SU-DHL-6 (cell line): Measurements from ENCODE around the gene AKAP12.
"Not testable (repeated sequence)": the region's sequence is repeated elsewhere in the genome, so short reads cannot be mapped to it uniquely, and the experiment has no call there.

Source experiments
- H2AFZ ChIP-seq: fragments of 200-600 bp; sonication (generic); 2 replicates; pipeline ENCODE4 v1.6.1; 2014; ENCODE audit warnings: low read depth, mild to moderate bottlenecking, moderate library complexity, mixed read lengths, antibody characterized with exemption, low read length; ENCODE audit not compliant: severe bottlenecking
- H3F3A ChIP-seq: fragments of 200-600 bp; shearing (Covaris generic); 2 replicates; pipeline ENCODE4 v1.6.0; 2016; ENCODE audit warnings: antibody characterized with exemption, mild to moderate bottlenecking; ENCODE audit not compliant: insufficient read depth
- H3K27ac ChIP-seq: fragments of 200-600 bp; sonication (generic); 2 replicates; pipeline ENCODE4 v1.5.1; 2016; ENCODE audit warnings: low read depth, mild to moderate bottlenecking, low read length, moderate library complexity, mixed read lengths
- H3K27me3 ChIP-seq: fragments of 200-600 bp; sonication (generic), shearing (Covaris generic); 2 replicates; pipeline ENCODE4 v1.6.0; 2014; ENCODE audit warnings: mild to moderate bottlenecking, low read length
- H3K36me3 ChIP-seq: fragments of 200-600 bp; sonication (generic); 2 replicates; pipeline ENCODE4 v1.6.1; 2014; ENCODE audit warnings: mild to moderate bottlenecking, low read length, mixed read lengths
- H3K4me2 ChIP-seq: fragments of 300-600, 200-600 bp; shearing (Covaris generic), sonication (generic); 2 replicates; pipeline ENCODE4 v1.6.0; 2014; ENCODE audit warnings: low read length, low read depth, mild to moderate bottlenecking; ENCODE audit not compliant: poor library complexity, severe bottlenecking
- H3K4me3 ChIP-seq: fragments of 200-600 bp; sonication (generic); 2 replicates; pipeline ENCODE4 v1.5.1; 2014; ENCODE audit warnings: antibody characterized with exemption, low read length, mild to moderate bottlenecking, mixed read lengths; ENCODE audit not compliant: insufficient read depth, poor library complexity, severe bottlenecking
- H3K79me2 ChIP-seq: fragments of 200-600 bp; sonication (generic); 2 replicates; pipeline ENCODE4 v1.6.1; 2014; ENCODE audit warnings: mild to moderate bottlenecking, low read length, moderate library complexity; ENCODE audit not compliant: insufficient read depth
- H3K9ac ChIP-seq: fragments of 200-600 bp; sonication (generic); 2 replicates; pipeline ENCODE4 v1.7.0; 2014; ENCODE audit warnings: mild to moderate bottlenecking, low read length
- H3K9me2 ChIP-seq: fragments of 200-600 bp; sonication (generic); replicated peaks from 2 replicates; pipeline ENCODE4 v1.6.1; 2014; ENCODE audit warnings: low read length; ENCODE audit not compliant: insufficient read depth
- H3K9me3 ChIP-seq: fragments of 200-600 bp; sonication (generic); 2 replicates; pipeline ENCODE4 v1.6.1; 2014; ENCODE audit warnings: low read length, mixed read lengths; ENCODE audit not compliant: insufficient read depth
- H4K20me1 ChIP-seq: fragments of 200-600 bp; sonication (generic); 2 replicates; pipeline ENCODE4 v1.6.1; 2014; ENCODE audit warnings: low read depth, mild to moderate bottlenecking, antibody characterized with exemption, low read length, moderate library complexity, mixed read lengths
- EZH2phosphoT487 ChIP-seq: fragments of 200-600 bp; sonication (generic), shearing (Covaris generic); conservative IDR thresholded peaks from 2 replicates; pipeline ENCODE4 v1.6.1; 2018; ENCODE audit warnings: mild to moderate bottlenecking, antibody characterized with exemption, low read length, moderate library complexity, mixed read lengths
- TF ChIP-seq, protein P1 (sequence below): fragments of 200-600 bp; sonication (generic); IDR thresholded peaks from one replicate; pipeline ENCODE4 v1.5.1; 2017; ENCODE audit warnings: antibody characterized with exemption, mild to moderate bottlenecking, low read length, moderate library complexity; ENCODE audit not compliant: insufficient read depth, poor library complexity, severe bottlenecking

Gene AKAP12

GRCh38 chr6:151310852-151311767 is 71.3 kb downstream of the AKAP12 start:
- no peak overlapping the region for H3K4me2 ChIP-seq
- H3K27me3 ChIP-seq, result no peaks in the 10 kb centered on the region
- H3K27ac ChIP-seq, result no peak overlapping the region
- no peaks in the 10 kb centered on the region for H4K20me1 ChIP-seq
- no peaks in the 10 kb centered on the region for H3K36me3 ChIP-seq
- H2AFZ ChIP-seq, result no peak overlapping the region
- no peaks in the 10 kb centered on the region for H3F3A ChIP-seq
- no peak for TF ChIP-seq EZH2phosphoT487
- TF ChIP-seq, protein P1, sequence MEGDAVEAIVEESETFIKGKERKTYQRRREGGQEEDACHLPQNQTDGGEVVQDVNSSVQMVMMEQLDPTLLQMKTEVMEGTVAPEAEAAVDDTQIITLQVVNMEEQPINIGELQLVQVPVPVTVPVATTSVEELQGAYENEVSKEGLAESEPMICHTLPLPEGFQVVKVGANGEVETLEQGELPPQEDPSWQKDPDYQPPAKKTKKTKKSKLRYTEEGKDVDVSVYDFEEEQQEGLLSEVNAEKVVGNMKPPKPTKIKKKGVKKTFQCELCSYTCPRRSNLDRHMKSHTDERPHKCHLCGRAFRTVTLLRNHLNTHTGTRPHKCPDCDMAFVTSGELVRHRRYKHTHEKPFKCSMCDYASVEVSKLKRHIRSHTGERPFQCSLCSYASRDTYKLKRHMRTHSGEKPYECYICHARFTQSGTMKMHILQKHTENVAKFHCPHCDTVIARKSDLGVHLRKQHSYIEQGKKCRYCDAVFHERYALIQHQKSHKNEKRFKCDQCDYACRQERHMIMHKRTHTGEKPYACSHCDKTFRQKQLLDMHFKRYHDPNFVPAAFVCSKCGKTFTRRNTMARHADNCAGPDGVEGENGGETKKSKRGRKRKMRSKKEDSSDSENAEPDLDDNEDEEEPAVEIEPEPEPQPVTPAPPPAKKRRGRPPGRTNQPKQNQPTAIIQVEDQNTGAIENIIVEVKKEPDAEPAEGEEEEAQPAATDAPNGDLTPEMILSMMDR, result no peak
- no peak overlapping the region for H3K4me3 ChIP-seq
- H3K9ac ChIP-seq, result no peak overlapping the region
- no peaks in the 10 kb centered on the region for H3K9me3 ChIP-seq
- H3K9me2 ChIP-seq, result no peaks in the 10 kb centered on the region
- H3K79me2 ChIP-seq, result no peaks in the 10 kb centered on the region

DNA sequence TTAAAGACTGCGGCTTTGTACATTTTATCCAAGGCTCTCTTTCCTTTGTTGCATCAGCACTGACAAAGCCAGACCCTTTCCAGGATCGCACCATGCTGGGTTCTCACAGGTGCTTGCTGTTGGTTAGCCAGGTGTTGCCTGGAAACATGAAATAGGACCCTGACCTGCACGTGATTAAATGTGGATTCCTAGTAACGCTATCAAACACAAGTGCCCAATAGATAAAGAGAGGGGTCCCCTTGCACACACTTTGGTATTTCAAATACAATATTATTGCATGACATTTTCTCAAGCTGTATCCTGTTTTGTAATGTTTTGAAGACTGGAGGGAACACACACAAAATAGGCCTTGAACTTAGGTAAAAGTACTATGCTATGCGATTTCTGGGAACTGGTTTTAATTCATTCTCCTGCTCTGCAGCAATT is 73.3 kb downstream of the AKAP12 start:
- Histone ChIP-seq H3F3A (no peaks in the 10 kb centered on the region), H3K4me3 (no peak overlapping the region), H3K36me3 (no peaks in the 10 kb centered on the region), H3K79me2 (no peaks in the 10 kb centered on the region), H3K9me2 (no peaks in the 10 kb centered on the region), H3K27me3 (no peaks in the 10 kb centered on the region), H4K20me1 (no peaks in the 10 kb centered on the region), H3K27ac (no peak overlapping the region), H2AFZ (no peak overlapping the region), H3K9ac (no peak overlapping the region), H3K9me3 (no peaks in the 10 kb centered on the region), H3K4me2 (no peak overlapping the region)
- TF ChIP-seq, protein P1, result no peak
- no peak for TF ChIP-seq EZH2phosphoT487

DNA sequence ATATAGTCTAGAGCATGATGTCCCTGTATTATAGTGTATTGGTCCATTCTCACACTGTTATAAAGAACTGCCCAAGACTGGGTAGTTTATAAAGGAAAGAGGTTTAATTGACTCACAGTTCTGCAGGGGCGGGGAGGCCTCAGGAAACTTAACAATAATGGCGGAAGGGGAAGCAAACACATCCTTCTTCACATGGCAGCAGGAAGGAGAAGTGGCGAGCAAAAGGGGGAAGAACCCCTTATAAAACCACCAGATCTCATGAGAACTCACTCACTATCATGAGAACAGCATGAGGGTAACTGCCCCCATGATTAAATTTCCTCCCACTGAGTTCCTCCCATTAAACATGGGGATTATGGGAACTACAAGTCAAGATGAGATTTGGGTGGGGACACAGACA is 75.9 kb downstream of the AKAP12 start:
- H4K20me1 ChIP-seq, H2AFZ ChIP-seq, H3K27me3 ChIP-seq, H3K9me3 ChIP-seq, H3K9ac ChIP-seq, H3K27ac ChIP-seq, H3F3A ChIP-seq, H3K36me3 ChIP-seq, H3K4me2 ChIP-seq, H3K79me2 ChIP-seq, H3K4me3 ChIP-seq, H3K9me2 ChIP-seq: not testable (repeated sequence)
